MM.1S (cell line): ENCODE data around the gene INHBE.
A peak's percentile ranks its signal among the peaks of the same experiment; 100 is the strongest.

Experiments
- DNase-seq: peaks from one replicate; pipeline ENCODE4 v3.0.0-alpha.2; 2015
- H2AFZ ChIP-seq: fragments of 300-600 bp; sonication (generic); 2 replicates; pipeline ENCODE4 v1.6.0; 2016; ENCODE audit warnings: antibody characterized with exemption, low read length
- H3F3A ChIP-seq: fragments of 300-600 bp; sonication (generic); 2 replicates; pipeline ENCODE4 v1.6.1; 2016; ENCODE audit warnings: mild to moderate bottlenecking, antibody characterized with exemption, low read length, moderate library complexity, mixed read lengths; ENCODE audit not compliant: insufficient read depth
- H3K27ac ChIP-seq: fragments of 300-600 bp; sonication (generic); 2 replicates; pipeline ENCODE4 v1.5.1; 2016; ENCODE audit warnings: mild to moderate bottlenecking, low read length
- H3K27me3 ChIP-seq: fragments of 300-600 bp; sonication (generic); replicated peaks from 2 replicates; pipeline ENCODE4 v1.6.0; 2016; ENCODE audit warnings: low read length; ENCODE audit not compliant: insufficient read depth
- H3K36me3 ChIP-seq: fragments of 300-600 bp; sonication (generic); replicated peaks from 2 replicates; pipeline ENCODE4 v1.6.1; 2016; ENCODE audit warnings: mild to moderate bottlenecking, low read length, mixed read lengths; ENCODE audit not compliant: insufficient read depth
- H3K4me1 ChIP-seq: fragments of 300-600 bp; sonication (generic); 2 replicates; pipeline ENCODE4 v1.6.1; 2016; ENCODE audit warnings: low read length, mixed read lengths
- H3K4me2 ChIP-seq: fragments of 300-600 bp; sonication (generic); 2 replicates; pipeline ENCODE4 v1.6.0; 2016; ENCODE audit warnings: low read depth, low read length
- H3K4me3 ChIP-seq: fragments of 300-600 bp; sonication (generic); 2 replicates; pipeline ENCODE4 v1.5.1; 2016; ENCODE audit warnings: low read length, mixed read lengths
- H3K79me2 ChIP-seq: fragments of 300-600 bp; sonication (generic); 2 replicates; pipeline ENCODE4 v1.6.1; 2016; ENCODE audit warnings: mixed run types, low read length, mixed read lengths
- H3K9ac ChIP-seq: fragments of 300-600 bp; sonication (generic); 2 replicates; pipeline ENCODE4 v1.6.1; 2016; ENCODE audit warnings: low read length, mixed read lengths
- H3K9me2 ChIP-seq: fragments of 300-600 bp; sonication (generic); replicated peaks from 2 replicates; pipeline ENCODE4 v1.6.1; 2016; ENCODE audit warnings: mild to moderate bottlenecking, low read length, mixed read lengths; ENCODE audit not compliant: insufficient read depth
- H3K9me3 ChIP-seq: fragments of 300-600 bp; sonication (generic); replicated peaks from 2 replicates; pipeline ENCODE4 v1.6.1; 2016; ENCODE audit warnings: mild to moderate bottlenecking, low read length, mixed read lengths; ENCODE audit not compliant: insufficient read depth
- H4K20me1 ChIP-seq: fragments of 300-600 bp; sonication (generic); 2 replicates; pipeline ENCODE4 v1.6.1; 2016; ENCODE audit warnings: mild to moderate bottlenecking, low read length, moderate library complexity, mixed read lengths; ENCODE audit not compliant: insufficient read depth
- EZH2 ChIP-seq: fragments of 300-600 bp; sonication (generic); optimal IDR thresholded peaks from 2 replicates; pipeline ENCODE3; 2017; ENCODE audit warnings: low read depth, mild to moderate bottlenecking, antibody characterized with exemption, low read length, mixed read lengths
- EZH2phosphoT487 ChIP-seq: fragments of 300-600 bp; sonication (generic); IDR thresholded peaks from 2 replicates; pipeline ENCODE4 v1.6.1; 2018; ENCODE audit warnings: antibody characterized with exemption, low read length
- TF ChIP-seq, protein P1 (sequence below): fragments of 300-600 bp; sonication (generic); IDR thresholded peaks from 2 replicates; pipeline ENCODE4 v1.5.1; 2016; ENCODE audit warnings: antibody characterized with exemption, low read length, mixed read lengths

INHBE gene

GRCh38 chr12:57488402-57489156, 33.5 kb downstream of the INHBE start:
- Histone ChIP-seq H3K36me3 (peaks cover 16% of the 10 kb centered on the region; the same call in 1 of the 2 replicates), H3K27ac (peak overlapping the region; percentile 66; the same call in 1 of the 2 replicates), H3K9ac (peak overlapping the region; percentile 84), H3K9me3 (no peaks in the 10 kb centered on the region), H3K4me3 (peak overlapping the region; percentile 92), H4K20me1 (no peaks in the 10 kb centered on the region), H3K27me3 (no peaks in the 10 kb centered on the region), H3K79me2 (peaks cover 41% of the 10 kb centered on the region), H3K4me2 (peak overlapping the region; percentile 91), H3F3A (0 out of 2 replicates have a peak, but pooled peaks cover 9% of the 10 kb centered on the region), H3K4me1 (peaks cover 14% of the 10 kb centered on the region), H2AFZ (peak overlapping the region; percentile 33; the same call in 1 of the 2 replicates), H3K9me2 (no peaks in the 10 kb centered on the region)
- DNase-seq: peak; percentile 28
- TF ChIP-seq EZH2phosphoT487 (no peak), EZH2 (no peak)
- TF ChIP-seq, protein P1, sequence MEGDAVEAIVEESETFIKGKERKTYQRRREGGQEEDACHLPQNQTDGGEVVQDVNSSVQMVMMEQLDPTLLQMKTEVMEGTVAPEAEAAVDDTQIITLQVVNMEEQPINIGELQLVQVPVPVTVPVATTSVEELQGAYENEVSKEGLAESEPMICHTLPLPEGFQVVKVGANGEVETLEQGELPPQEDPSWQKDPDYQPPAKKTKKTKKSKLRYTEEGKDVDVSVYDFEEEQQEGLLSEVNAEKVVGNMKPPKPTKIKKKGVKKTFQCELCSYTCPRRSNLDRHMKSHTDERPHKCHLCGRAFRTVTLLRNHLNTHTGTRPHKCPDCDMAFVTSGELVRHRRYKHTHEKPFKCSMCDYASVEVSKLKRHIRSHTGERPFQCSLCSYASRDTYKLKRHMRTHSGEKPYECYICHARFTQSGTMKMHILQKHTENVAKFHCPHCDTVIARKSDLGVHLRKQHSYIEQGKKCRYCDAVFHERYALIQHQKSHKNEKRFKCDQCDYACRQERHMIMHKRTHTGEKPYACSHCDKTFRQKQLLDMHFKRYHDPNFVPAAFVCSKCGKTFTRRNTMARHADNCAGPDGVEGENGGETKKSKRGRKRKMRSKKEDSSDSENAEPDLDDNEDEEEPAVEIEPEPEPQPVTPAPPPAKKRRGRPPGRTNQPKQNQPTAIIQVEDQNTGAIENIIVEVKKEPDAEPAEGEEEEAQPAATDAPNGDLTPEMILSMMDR: no peak

DNA sequence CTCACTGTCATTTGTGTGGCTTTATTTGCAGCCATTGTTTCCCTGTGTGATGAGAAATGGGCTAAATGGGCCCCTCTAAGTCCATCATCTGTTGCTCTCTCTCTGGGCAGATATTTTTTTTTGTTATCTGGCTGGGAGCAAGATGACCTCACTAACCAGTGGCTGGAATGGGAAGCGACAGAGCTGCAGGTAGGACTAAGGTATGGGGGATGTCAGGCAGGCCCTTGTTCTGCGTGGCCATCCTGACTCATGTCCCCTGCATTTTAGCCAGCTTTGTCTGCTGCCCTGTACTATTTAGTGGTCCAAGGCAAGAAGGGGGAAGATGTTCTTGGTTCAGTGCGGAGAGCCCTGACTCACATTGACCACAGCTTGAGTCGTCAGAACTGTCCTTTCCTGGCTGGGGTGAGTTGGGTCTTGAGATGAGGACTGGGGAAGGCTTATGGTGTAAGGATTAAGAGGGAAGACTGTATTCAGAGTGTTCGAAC, 34.1 kb downstream of the INHBE start:
- peak overlapping the region; percentile 66; the same call in 1 of the 2 replicates for H3K27ac ChIP-seq

DNA sequence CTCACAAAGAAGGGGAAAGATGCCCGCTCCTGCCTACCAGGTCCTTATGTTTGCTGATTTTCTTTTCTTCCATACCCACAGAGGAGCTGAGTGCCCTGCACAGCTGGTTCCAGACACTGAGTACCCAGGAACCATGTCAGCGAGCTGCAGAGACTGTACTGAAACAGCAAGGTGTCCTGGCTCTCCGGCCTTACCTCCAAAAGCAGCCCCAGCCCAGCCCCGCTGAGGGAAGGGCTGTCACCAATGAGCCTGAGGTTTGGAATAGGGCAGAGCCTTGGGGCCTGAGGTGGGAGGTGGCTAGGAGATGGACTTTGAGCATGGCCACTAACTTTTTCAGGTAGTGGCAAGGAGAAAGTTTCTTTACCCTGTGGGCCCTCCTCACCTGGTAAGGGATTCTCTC, 35.0 kb downstream of the INHBE start:
- Histone ChIP-seq H2AFZ (no peak overlapping the region), H3K9me2 (no peaks in the 10 kb centered on the region), H3K4me1 (peaks cover 14% of the 10 kb centered on the region), H3K4me2 (no peak overlapping the region), H3K9ac (no peak overlapping the region), H3K27me3 (no peaks in the 10 kb centered on the region), H3K36me3 (peaks cover 16% of the 10 kb centered on the region; the same call in 1 of the 2 replicates), H3K79me2 (peaks cover 41% of the 10 kb centered on the region), H4K20me1 (no peaks in the 10 kb centered on the region), H3K27ac (no peak overlapping the region), H3K9me3 (no peaks in the 10 kb centered on the region), H3K4me3 (no peak overlapping the region), H3F3A (0 out of 2 replicates have a peak, but pooled peaks cover 9% of the 10 kb centered on the region)
- no peak for DNase-seq
- no peak for TF ChIP-seq EZH2

More for the DNA sequence above, 34.1 kb downstream of the INHBE start:
- Histone ChIP-seq H3K9me2 (no peaks in the 10 kb centered on the region), H3K79me2 (peaks cover 41% of the 10 kb centered on the region), H3F3A (0 out of 2 replicates have a peak, but pooled peaks cover 9% of the 10 kb centered on the region), H3K4me3 (peak overlapping the region; percentile 92), H3K4me1 (peaks cover 14% of the 10 kb centered on the region), H2AFZ (no peak overlapping the region), H3K9ac (peak overlapping the region; percentile 84; the same call in 1 of the 2 replicates), H3K4me2 (peak overlapping the region; percentile 91), H3K9me3 (no peaks in the 10 kb centered on the region), H4K20me1 (no peaks in the 10 kb centered on the region), H3K36me3 (peaks cover 16% of the 10 kb centered on the region; the same call in 1 of the 2 replicates), H3K27me3 (no peaks in the 10 kb centered on the region)
- DNase-seq: no peak
- TF ChIP-seq EZH2phosphoT487 (no peak), EZH2 (no peak)
- TF ChIP-seq, protein P1: no peak
